Skeletal muscle satellite cell (primary cell): Measurements from ENCODE around the gene DCDC2. TPM values are rescaled to one million over a fixed set of nuclear protein-coding genes. Genes with fewer than 3 reads are reported as not detected.
"Not testable (repeated sequence)": the region's sequence is repeated elsewhere in the genome, so short reads cannot be mapped to it uniquely, and the experiment has no call there.

Experiments used
- H3K27me3 ChIP-seq: 2 replicates; pipeline ENCODE4 v1.7.0; 2013; ENCODE audit warnings: low read length; ENCODE audit not compliant: control insufficient read depth, insufficient read depth
- H3K36me3 ChIP-seq: 2 replicates; pipeline ENCODE4 v1.7.0; 2013; ENCODE audit warnings: mild to moderate bottlenecking, control low read depth, low read length; ENCODE audit not compliant: insufficient read depth
- H3K4me1 ChIP-seq: 2 replicates; pipeline ENCODE4 v1.7.0; 2013; ENCODE audit warnings: low read length; ENCODE audit not compliant: control insufficient read depth, insufficient read depth
- H3K4me2 ChIP-seq: 2 replicates; pipeline ENCODE4 v1.7.0; 2013; ENCODE audit warnings: mild to moderate bottlenecking, low read length
- H3K4me3 ChIP-seq: 2 replicates; pipeline ENCODE4 v1.7.0; 2013; ENCODE audit warnings: low read length
- H3K9ac ChIP-seq: 2 replicates; pipeline ENCODE4 v1.7.0; 2013; ENCODE audit warnings: mild to moderate bottlenecking, low read depth, low read length, moderate library complexity
- H3K9me3 ChIP-seq: replicated peaks from 2 replicates; pipeline ENCODE4 v1.7.0; 2013; ENCODE audit warnings: mild to moderate bottlenecking, control low read depth, low read length
- total RNA-seq: library from RNA; depleted of rRNA; stranded (reverse); fragments of >200 nt; gene quantifications from 2 replicates; pipeline ENCODE4 v1.2.3, GENCODE V29; 2012; rRNA removed

DCDC2 gene
- total RNA-seq: under 0.01 TPM in 1 of 2 replicates, not detected in the other

- Histone ChIP-seq H3K4me2 (peak within 1 kb of the TSS; percentile 47), H3K4me3 (peak within 1 kb of the TSS; percentile 37), H3K4me1 (peaks cover 10% of the 10 kb centered on the region), H3K36me3 (no peaks in the 10 kb centered on the region), H3K9ac (no peak within 1 kb of the TSS), H3K27me3 (peaks cover 30% of the 10 kb centered on the region), H3K9me3 (no peaks in the 10 kb centered on the region)
These were observed at the start of gene DCDC2 for GRCh38 chr6:24357336-24358218. TSS of gene DCDC2 (minus strand) at chr6:24358059. CDS start at chr6:24357750, 309 bp downstream.

DNA sequence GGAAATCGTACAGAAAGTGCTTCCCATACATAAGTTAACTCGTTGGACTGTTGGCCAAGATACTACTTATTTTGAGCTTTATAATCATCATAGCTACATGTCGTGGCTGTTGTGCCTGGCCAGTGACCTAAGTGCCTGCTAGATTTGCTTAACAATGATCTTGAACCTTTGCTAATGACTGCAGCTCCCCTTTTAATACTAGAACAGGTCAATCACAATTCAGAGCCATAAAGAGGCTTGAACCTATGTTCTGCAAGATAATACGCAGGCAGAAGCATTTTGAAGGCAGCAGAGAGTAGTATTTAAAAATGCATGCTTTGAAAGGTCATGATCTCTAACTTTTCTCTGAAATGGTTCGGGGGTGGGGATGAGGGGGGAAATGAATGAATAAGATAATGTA, 47.4 kb upstream of the DCDC2 start:
- no peaks in the 10 kb centered on the region for H3K27me3 ChIP-seq

GRCh38 chr6:24403501-24403824, 45.6 kb upstream of the DCDC2 start:
- peak overlapping the region; percentile 100 for H3K4me3 ChIP-seq
- H3K9ac ChIP-seq: peak overlapping the region; percentile 84
- peak overlapping the region; percentile 90 for H3K4me2 ChIP-seq
- H3K4me1 ChIP-seq: peaks cover 9% of the 10 kb centered on the region
- no peaks in the 10 kb centered on the region for H3K9me3 ChIP-seq
- H3K27me3 ChIP-seq: peaks cover 9% of the 10 kb centered on the region
- H3K36me3 ChIP-seq: peaks cover 14% of the 10 kb centered on the region

More for the DNA sequence above, 47.4 kb upstream of the DCDC2 start:
- Histone ChIP-seq H3K4me3 (no peak overlapping the region), H3K4me1 (peaks cover 9% of the 10 kb centered on the region), H3K9me3 (no peaks in the 10 kb centered on the region), H3K4me2 (no peak overlapping the region), H3K9ac (no peak overlapping the region), H3K36me3 (peaks cover 23% of the 10 kb centered on the region)

DNA sequence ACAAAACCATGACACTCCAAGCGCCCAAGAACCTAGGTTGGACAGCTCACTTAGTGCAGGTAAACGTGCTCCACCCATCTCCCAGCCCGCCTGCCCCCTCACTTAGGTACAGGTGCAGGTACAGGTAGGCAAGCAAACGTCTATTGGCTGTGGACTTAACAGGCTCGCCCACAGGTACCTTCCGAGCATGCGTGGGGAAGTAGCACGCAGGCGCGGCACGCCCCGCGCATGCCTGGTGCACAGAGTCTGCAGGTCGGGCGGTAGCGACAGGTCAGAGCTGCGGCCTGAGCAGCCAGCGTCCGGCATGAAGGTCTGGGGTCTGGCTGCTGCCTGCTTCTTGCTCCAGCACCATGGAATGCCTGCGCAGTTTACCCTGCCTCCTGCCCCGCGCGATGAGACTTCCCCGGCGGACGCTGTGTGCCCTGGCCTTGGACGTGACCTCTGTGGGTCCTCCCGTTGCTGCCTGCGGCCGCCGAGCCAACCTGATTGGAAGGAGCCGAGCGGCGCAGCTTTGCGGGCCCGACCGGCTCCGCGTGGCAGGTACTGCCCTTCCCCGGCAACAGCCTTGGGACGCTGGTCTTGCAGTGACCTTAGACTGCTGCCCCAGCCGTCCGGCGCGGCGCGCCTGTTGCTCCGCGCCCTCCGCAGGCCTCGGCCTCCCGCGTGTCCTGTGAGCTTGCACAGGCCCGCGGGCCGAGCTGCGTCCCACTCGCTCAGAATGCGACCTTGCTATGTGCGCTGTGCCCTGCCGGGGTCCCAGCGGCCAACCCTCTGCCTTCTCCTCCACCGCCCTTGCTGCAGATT, 45.0 kb upstream of the DCDC2 start, which contains the start of gene MRS2:
MRS2 (plus strand) TSS at position 240 of the 804 bp plus-strand sequence; CDS start at position 351, 111 bp downstream.
- peak within 1 kb of the TSS; percentile 100 for H3K4me3 ChIP-seq
- H3K9me3 ChIP-seq: no peaks in the 10 kb centered on the region
- peaks cover 10% of the 10 kb centered on the region for H3K36me3 ChIP-seq
- H3K9ac ChIP-seq: peak within 1 kb of the TSS; percentile 84
- H3K4me2 ChIP-seq: peak within 1 kb of the TSS; percentile 90
- H3K4me1 ChIP-seq: peaks cover 9% of the 10 kb centered on the region
- H3K27me3 ChIP-seq: peaks cover 9% of the 10 kb centered on the region

DNA sequence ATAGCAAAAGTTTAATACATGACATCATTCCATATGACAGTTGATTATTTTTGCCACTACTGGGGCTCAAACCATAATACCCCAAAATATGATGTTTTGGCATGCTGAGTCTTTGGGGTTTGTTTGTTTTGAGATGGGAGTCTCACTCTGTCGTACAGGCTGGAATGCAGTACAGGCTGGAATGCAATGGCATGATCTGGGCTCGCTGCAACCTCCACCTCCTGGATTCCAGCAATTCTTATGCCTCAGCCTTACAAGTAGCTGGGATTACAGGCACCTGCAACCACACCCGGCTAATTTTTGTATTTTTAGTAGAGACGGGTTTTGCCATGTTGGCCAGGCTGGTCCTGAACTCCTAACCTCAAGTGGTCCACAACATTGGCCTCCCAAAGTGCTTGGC, 43.6 kb upstream of the DCDC2 start:
- H3K9me3 ChIP-seq: no peaks in the 10 kb centered on the region
- H3K27me3 ChIP-seq: peaks cover 9% of the 10 kb centered on the region
- H3K36me3 ChIP-seq: peaks cover 6% of the 10 kb centered on the region
- peaks cover 9% of the 10 kb centered on the region for H3K4me1 ChIP-seq
- no peak overlapping the region for H3K9ac ChIP-seq
- H3K4me3 ChIP-seq: no peak overlapping the region
- H3K4me2 ChIP-seq: no peak overlapping the region

DNA sequence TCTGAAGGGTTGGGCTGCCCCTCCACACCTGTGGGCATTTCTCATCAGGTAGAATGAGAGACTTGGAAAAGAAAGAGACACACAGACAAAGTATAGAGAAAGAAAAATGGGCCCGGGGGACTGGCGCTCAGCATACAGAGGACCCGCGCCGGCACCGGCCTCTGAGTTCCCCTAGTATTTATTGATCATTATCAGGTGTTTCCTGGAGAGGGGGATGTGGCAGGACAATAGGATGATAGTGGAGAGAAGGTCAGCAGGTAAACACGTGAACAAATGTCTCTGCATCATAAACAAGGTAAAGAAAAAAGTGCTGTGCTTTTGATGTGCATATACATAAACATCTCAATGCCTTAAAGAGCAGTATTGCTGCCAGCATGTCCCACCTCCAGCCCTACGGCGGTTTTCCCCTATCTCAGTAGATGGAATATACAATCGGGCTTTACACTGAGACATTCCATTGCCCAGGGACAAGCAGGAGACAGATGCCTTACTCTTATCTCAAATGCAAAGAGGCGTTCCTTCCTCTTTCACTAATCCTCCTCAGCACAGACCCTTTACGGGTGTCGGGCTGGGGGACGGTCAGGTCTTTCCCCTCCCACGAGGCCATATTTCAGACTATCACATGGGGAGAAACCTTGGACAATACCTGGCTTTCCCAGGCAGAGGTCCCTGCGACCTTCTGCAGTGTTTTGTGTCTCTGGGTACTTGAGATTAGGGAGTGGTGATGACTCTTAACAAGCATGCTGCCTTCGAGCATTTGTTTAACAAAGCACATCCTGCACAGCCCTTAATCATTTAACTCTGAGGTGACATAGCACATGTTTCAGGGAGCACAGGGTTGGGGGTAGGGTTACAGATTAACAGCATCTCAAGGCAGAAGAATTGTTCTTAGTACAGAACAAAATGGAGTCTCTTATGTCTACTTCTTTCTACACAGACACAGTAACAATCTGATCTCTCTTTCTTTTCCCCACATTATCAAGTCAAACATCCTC, 42.5 kb upstream of the DCDC2 start:
- peaks cover 11% of the 10 kb centered on the region for H3K4me1 ChIP-seq
- not testable (repeated sequence) for H3K4me2 ChIP-seq, H3K9me3 ChIP-seq, H3K36me3 ChIP-seq, H3K9ac ChIP-seq, H3K4me3 ChIP-seq, H3K27me3 ChIP-seq

DNA sequence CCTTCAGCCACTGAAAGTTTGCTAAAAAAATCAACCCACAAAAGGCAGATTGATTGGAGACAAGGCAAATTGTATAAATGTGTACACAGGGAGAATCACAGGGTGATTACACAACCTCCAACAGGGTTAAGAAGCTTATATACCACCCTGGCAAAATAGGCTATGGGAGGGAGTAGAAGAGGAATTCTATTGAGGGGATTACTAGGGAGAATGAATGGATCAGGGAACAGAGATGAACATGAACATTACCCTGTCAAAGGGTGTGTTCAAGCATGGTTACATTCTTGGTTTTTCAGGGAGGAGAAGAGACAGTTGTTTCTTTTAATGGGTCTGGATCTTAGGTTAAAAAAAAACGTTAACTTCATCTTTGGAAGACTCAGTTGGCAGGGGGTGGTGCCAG, 39.8 kb upstream of the DCDC2 start:
- Histone ChIP-seq H3K9ac (no peak overlapping the region), H3K27me3 (peaks cover 9% of the 10 kb centered on the region), H3K9me3 (no peaks in the 10 kb centered on the region), H3K4me2 (no peak overlapping the region), H3K4me1 (peaks cover 15% of the 10 kb centered on the region), H3K4me3 (no peak overlapping the region), H3K36me3 (no peaks in the 10 kb centered on the region)

DNA sequence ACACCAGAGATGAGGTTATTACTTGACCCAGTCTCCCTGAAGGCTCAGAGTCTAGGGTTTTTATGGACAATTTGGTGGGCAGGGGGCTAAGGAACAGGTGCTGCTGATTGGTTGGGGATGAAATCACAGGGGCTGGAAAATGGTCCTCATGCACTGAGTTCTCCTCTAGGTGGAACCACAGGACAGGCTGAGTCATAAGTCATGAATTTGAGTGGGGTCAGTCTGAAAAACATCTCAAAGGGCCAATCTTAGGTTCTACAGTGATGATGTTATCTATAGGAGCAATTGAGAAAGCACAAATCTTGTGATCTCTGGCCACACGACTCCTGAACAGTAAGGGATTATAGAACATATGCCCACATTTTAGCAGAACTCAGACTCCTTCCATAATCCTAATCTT, 39.0 kb upstream of the DCDC2 start:
- Histone ChIP-seq H3K9ac (no peak overlapping the region), H3K4me2 (no peak overlapping the region), H3K9me3 (no peaks in the 10 kb centered on the region), H3K27me3 (peaks cover 9% of the 10 kb centered on the region), H3K36me3 (no peaks in the 10 kb centered on the region), H3K4me1 (peaks cover 9% of the 10 kb centered on the region), H3K4me3 (no peak overlapping the region)

DNA sequence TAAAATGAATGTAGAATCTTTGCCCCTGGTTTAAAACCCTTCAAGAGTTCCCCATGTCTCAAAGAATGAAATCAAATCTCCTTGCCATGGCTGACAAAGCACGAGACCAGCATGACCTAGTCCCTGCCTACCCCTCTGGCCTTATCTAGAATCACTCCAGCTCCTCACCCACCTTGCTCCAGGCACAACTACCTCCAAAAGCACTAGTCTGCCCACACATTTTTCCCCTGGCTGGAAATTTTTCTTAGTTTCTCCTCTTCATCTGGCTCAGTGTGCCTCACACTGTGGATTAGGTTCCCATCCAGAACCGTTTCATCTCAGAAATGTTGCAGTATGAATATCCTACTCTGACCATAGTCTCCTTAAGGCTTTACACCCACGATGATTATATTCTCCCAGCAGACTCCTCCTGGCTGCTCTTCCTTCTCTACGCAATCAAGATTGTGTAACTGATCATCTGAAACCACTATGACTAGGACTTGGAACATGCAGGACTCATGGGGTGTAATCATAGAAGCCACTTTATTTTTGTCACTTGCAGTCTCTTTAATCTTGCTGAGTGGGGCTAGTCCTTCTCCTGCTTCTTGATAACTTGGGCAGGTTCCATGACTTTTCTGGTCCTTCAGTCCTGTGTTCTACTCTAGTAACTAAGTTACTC, 37.0 kb upstream of the DCDC2 start:
- no peak overlapping the region for H3K9ac ChIP-seq

GRCh38 chr6:24394061-24394779, 36.4 kb upstream of the DCDC2 start:
- peaks cover 4% of the 10 kb centered on the region for H3K27me3 ChIP-seq
- H3K4me2 ChIP-seq: no peak overlapping the region
- no peaks in the 10 kb centered on the region for H3K36me3 ChIP-seq
- no peak overlapping the region for H3K9ac ChIP-seq
- no peaks in the 10 kb centered on the region for H3K9me3 ChIP-seq
- no peak overlapping the region for H3K4me3 ChIP-seq
- peaks cover 9% of the 10 kb centered on the region for H3K4me1 ChIP-seq

More for the DNA sequence above, 37.0 kb upstream of the DCDC2 start:
- H3K9me3 ChIP-seq: no peaks in the 10 kb centered on the region
- H3K4me2 ChIP-seq: peak overlapping the region; percentile 48
- no peaks in the 10 kb centered on the region for H3K36me3 ChIP-seq
- no peak overlapping the region for H3K4me3 ChIP-seq
- peaks cover 9% of the 10 kb centered on the region for H3K4me1 ChIP-seq
- H3K27me3 ChIP-seq: peaks cover 10% of the 10 kb centered on the region
